RWPE2 (cell line): ENCODE results near the gene SH2B2.
"Not testable (repeated sequence)": the region's sequence is repeated elsewhere in the genome, so short reads cannot be mapped to it uniquely, and the experiment has no call there.

ENCODE experiments used
- ATAC-seq: fragments of 200-7000 bp; cut with Tn5 transposase; 3 replicates; pipeline ENCODE4 v1.9.1; 2021; ENCODE audit warnings: low read depth
- DNase-seq: peaks from one replicate; pipeline ENCODE4 v3.0.0-alpha.2; 2020; ENCODE audit warnings: low spot score
- H3K27ac ChIP-seq: fragments of 450-650 bp; 2 replicates; pipeline ENCODE4 v1.5.1; 2017; ENCODE audit warnings: mild to moderate bottlenecking; ENCODE audit not compliant: poor library complexity, severe bottlenecking
- H3K27me3 ChIP-seq: fragments of 250-450 bp; sonication (Bioruptor Pico); 2 replicates; pipeline ENCODE4 v1.5.1; 2021; ENCODE audit warnings: mild to moderate bottlenecking, moderate library complexity; ENCODE audit not compliant: insufficient read depth, poor library complexity, severe bottlenecking
- H3K36me3 ChIP-seq: fragments of 250-450 bp; sonication (Bioruptor Pico); 2 replicates; pipeline ENCODE4 v1.5.1; 2020; ENCODE audit warnings: low read depth, mild to moderate bottlenecking, moderate library complexity
- H3K4me1 ChIP-seq: fragments of 250-450 bp; sonication (Bioruptor Pico); 2 replicates; pipeline ENCODE4 v1.5.1; 2021; ENCODE audit warnings: mild to moderate bottlenecking, moderate library complexity; ENCODE audit not compliant: insufficient read depth, poor library complexity, severe bottlenecking
- H3K4me3 ChIP-seq: fragments of 250-450 bp; sonication (Bioruptor Pico); 2 replicates; pipeline ENCODE4 v1.5.1; 2021; ENCODE audit warnings: mild to moderate bottlenecking, moderate library complexity; ENCODE audit not compliant: severe bottlenecking
- H3K9me3 ChIP-seq: fragments of 250-450 bp; sonication (Bioruptor Pico); 2 replicates; pipeline ENCODE4 v1.5.1; 2021; ENCODE audit warnings: mild to moderate bottlenecking, moderate library complexity; ENCODE audit not compliant: severe bottlenecking
- TF ChIP-seq, protein P1 (sequence below): fragments of 450-650 bp; IDR thresholded peaks from one replicate; pipeline ENCODE4 v1.5.1; 2017; ENCODE audit warnings: mild to moderate bottlenecking, moderate library complexity; ENCODE audit not compliant: poor library complexity, severe bottlenecking

SH2B2 gene

DNA sequence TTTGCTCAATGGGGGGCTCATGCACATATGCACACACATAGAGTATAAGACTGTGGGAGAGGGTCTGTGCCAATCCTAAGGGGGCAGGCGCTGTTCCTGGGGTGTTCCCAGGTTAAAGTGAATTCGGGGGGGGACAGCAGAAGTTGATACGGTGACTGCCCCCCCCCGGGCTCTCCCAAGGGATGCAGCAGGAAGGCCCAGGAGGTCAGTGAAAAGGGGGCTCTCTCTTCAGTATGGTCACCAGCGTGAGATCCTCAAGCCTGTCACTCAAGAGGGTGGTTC lies 37.2 kb downstream of the SH2B2 start:
- Histone ChIP-seq H3K4me3 (no peak overlapping the region), H3K27me3 (no peaks in the 10 kb centered on the region), H3K27ac (no peak overlapping the region), H3K4me1 (peaks cover 3% of the 10 kb centered on the region), H3K36me3 (no peaks in the 10 kb centered on the region), H3K9me3 (no peaks in the 10 kb centered on the region)
- no peak for DNase-seq
- TF ChIP-seq, protein P1, sequence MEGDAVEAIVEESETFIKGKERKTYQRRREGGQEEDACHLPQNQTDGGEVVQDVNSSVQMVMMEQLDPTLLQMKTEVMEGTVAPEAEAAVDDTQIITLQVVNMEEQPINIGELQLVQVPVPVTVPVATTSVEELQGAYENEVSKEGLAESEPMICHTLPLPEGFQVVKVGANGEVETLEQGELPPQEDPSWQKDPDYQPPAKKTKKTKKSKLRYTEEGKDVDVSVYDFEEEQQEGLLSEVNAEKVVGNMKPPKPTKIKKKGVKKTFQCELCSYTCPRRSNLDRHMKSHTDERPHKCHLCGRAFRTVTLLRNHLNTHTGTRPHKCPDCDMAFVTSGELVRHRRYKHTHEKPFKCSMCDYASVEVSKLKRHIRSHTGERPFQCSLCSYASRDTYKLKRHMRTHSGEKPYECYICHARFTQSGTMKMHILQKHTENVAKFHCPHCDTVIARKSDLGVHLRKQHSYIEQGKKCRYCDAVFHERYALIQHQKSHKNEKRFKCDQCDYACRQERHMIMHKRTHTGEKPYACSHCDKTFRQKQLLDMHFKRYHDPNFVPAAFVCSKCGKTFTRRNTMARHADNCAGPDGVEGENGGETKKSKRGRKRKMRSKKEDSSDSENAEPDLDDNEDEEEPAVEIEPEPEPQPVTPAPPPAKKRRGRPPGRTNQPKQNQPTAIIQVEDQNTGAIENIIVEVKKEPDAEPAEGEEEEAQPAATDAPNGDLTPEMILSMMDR = no peak
- no peak for ATAC-seq

DNA sequence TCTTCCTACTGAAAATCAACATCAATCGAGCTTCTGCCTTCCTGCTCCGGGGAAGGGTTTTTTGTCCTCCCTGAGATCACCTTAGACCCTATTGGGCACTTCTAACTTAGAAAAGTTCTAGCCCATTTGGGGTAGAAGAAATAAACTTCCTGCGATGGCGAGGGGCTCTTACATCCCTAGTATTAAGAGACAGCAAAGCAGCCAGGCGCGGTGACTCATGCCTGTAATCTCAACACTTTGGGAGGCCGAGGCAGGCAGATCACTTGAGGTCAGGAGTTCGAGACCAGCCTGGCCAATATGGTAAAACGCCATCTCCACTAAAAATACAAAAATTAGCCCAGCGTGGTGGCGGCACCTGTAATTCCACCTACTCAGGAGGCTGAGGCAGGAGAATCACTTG lies 38.4 kb downstream of the SH2B2 start:
- H3K4me3 ChIP-seq, H3K27ac ChIP-seq, DNase-seq, H3K4me1 ChIP-seq, H3K36me3 ChIP-seq, H3K9me3 ChIP-seq, H3K27me3 ChIP-seq, ATAC-seq: not testable (repeated sequence)

DNA sequence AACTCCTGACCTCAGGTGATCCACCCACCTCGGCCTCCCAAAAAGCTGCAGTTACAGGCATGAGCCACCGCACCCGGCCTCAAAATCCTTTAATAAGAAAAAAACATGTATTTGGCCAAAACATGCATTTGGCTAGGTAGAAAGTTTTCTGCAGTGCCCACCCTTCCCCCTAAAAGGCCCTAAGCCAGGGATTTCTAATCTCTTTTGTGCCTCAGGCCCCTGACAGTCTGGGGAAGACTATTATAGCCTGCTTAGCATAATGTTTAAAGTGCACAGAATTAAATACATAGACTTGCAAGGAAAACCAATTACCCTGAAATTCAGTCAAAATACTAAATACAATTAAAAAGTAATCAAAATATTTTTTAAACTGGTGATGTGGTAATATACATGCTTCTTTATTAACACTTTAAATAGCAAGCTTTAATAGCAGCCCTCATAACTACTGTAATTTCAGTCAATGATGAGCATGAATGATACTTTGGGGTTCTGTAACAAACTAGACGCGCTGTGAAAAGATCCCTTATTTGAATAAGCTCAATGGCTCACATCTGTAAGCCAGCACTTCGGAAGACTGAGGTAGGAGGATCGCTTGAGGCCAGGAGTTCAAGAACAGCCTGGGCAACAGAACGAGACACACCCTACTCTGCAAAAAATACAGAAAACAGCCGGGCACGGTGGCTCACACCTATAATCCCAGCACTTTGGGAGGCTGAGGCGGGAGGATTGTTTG lies 39.7 kb downstream of the SH2B2 start:
- ATAC-seq (no peak), DNase-seq (no peak)
- Histone ChIP-seq H3K4me1 (no peaks in the 10 kb centered on the region), H3K27ac (no peak overlapping the region), H3K4me3 (no peak overlapping the region), H3K27me3 (no peaks in the 10 kb centered on the region), H3K9me3 (no peaks in the 10 kb centered on the region), H3K36me3 (no peaks in the 10 kb centered on the region)
- TF ChIP-seq, protein P1 = no peak

DNA sequence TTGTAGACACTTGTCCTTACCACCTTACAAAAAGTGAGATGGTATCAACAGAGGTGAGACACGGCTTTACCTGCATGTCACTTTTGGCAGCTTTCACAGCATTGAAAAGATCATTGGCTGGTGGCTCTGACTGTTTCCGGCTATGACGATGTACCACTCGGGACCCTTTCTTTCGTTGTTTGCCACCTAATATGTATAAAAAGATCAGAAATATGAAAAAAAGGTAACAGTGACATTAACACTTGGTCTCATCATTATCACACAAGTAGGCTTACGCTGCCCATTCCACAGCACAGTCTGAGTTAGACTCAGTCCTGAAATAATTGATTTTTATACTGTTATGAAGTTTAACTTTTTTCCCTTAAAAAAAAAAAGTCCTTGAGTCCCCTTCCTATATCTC lies 40.5 kb downstream of the SH2B2 start:
- not testable (repeated sequence) for H3K36me3 ChIP-seq, H3K4me1 ChIP-seq, H3K27ac ChIP-seq, DNase-seq, ATAC-seq, H3K9me3 ChIP-seq, H3K4me3 ChIP-seq, H3K27me3 ChIP-seq

DNA sequence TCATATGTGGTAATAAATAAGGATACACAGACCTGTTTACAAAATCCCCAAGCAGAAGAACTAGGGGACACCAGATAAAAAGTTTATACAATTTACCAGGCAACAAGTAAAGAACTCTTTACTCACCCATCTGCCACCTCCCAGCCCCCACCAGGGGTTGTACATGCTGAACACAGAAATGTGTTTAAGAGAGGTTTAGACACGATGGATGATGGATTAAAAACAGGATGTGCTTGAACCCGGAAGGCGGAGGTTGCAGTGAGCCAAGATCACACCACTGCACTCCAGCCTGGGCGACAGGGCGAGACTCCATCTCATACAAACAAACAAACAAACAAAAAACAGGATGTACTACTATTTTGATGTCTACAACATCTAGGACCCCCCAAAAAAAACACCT lies 42.2 kb downstream of the SH2B2 start:
- not testable (repeated sequence) for H3K9me3 ChIP-seq, H3K4me1 ChIP-seq, DNase-seq, H3K27ac ChIP-seq, H3K27me3 ChIP-seq, H3K36me3 ChIP-seq, H3K4me3 ChIP-seq, ATAC-seq

DNA sequence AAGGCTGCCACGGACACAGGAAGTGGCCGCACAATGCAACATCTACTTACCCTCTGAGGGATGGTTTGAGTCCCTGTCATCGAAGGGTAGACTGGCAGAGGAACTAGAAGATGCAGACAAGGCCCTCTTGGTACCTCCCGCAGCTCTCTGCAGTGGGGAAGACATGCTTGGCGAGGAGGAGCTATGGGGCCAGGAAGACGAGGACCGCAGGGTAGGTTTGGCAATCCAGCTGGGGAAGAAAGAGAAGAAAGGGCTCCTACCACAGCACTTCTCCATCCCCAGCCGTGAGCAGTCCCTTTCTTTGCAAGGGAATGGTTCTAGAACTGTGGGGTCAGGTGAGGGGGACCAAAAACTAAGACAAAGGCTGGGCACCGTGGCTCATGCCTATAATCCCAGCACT lies 42.7 kb downstream of the SH2B2 start:
- not testable (repeated sequence) for H3K27ac ChIP-seq, H3K4me1 ChIP-seq, H3K27me3 ChIP-seq, H3K36me3 ChIP-seq, H3K4me3 ChIP-seq, DNase-seq, ATAC-seq, H3K9me3 ChIP-seq

DNA sequence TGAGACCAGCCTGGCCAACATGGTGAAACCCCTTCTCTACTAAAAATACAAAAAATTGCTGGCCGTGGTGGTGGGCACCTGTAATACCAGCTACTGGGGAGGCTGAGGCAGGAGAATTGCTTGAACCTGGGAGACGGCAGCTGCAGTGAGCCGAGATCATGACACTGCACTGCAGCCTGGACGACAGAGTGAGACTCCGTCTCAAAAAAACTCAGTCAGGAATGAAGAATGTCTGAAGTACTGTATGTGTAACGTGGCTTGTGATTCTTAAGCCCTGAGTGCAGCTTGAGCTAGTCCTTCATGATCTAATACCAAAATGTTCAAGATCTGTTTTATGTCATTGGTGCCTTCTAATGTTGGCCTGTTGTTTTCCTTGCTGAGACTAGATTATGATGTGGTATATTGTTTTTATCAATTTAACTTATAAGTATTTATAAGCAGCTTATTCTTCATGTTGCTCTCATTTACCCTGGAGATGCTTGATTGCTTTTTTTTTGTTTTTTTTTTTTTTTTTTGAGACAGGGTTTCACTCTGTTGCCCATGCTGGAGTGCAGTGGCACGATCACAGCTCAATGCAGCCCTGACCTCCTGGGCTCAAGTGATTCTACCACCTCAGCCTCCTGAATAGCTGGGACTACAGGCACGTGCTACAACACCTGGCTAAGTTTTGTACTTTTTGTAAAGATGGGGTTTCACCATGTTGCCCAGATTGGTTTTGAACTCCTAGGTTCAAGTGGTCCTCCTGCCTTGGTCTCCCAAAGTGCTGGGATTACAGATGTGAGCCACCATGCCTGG lies 44.2 kb downstream of the SH2B2 start:
- not testable (repeated sequence) for ATAC-seq, H3K27me3 ChIP-seq, H3K27ac ChIP-seq, DNase-seq, H3K4me1 ChIP-seq, H3K36me3 ChIP-seq, H3K4me3 ChIP-seq, H3K9me3 ChIP-seq

DNA sequence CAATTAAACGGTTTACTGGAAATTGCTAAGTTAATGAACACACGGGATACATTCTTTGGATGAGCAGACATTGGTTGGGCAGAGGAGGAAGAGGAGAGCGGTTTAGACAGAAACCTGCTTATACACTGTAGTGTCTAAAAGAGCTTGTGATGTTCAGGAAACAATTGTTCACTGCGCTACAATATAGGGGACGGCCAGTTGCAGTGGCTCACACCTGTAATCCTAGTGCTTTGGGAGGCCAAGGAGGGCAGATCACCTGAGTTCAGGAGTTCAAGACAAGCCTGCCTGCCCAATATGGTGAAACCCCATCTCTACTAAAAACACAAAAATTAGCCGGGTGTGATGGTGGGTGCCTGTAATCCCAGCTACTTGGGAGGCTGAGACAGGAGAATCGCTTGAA lies 48.9 kb downstream of the SH2B2 start:
- H3K9me3 ChIP-seq, H3K4me1 ChIP-seq, H3K27ac ChIP-seq, H3K36me3 ChIP-seq, H3K4me3 ChIP-seq, DNase-seq, H3K27me3 ChIP-seq, ATAC-seq: not testable (repeated sequence)

DNA sequence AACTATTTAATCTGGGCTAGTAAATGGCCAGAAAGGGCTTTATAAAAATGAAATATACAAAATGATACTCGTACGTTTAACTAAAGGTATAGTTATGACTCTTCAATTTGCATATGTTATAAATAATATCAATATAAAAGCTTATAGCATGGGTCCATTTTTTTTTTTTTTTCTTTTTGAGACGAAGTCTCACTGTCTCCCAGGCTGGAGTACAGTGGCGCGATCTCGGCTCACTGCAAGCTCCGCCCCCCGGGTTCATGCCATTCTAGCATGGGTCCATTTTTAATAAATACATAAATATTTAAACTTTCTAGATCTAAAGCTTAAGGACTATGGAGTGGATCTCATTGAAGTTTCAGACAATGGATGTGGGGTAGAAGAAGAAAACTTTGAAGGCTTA lies 50.3 kb downstream of the SH2B2 start:
- not testable (repeated sequence) for H3K36me3 ChIP-seq, DNase-seq, H3K4me1 ChIP-seq, H3K9me3 ChIP-seq, ATAC-seq, H3K27ac ChIP-seq, H3K27me3 ChIP-seq, H3K4me3 ChIP-seq

DNA sequence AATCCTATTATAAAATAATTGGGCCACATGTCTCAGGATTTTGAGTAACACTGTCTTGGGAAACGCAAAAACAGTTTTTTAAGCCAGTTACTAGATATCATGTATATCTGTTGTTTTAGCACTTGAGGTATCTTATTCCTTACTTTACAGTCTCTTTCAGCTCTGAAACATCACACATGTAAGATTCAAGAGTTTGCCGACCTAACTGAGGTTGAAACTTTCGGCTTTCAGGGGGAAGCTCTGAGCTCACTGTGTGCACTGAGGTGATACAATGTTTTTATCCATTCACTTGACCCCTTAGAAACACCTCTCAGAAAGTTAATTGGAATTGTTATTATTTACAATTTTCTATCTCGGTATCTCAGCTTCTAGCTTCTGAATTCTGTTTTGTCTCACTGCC lies 50.8 kb downstream of the SH2B2 start:
- not testable (repeated sequence) for H3K27me3 ChIP-seq, H3K4me1 ChIP-seq, DNase-seq, H3K27ac ChIP-seq, H3K4me3 ChIP-seq, H3K36me3 ChIP-seq, H3K9me3 ChIP-seq, ATAC-seq
